CD8-positive, alpha-beta memory T cell (primary cell): ENCODE results near the gene DNAI4. TPM values are rescaled to one million over a fixed set of nuclear protein-coding genes. Genes with fewer than 3 reads are reported as not detected.
"Not testable (repeated sequence)": the region's sequence is repeated elsewhere in the genome, so short reads cannot be mapped to it uniquely, and the experiment has no call there.

Source experiments
- CTCF ChIA-PET: fragments of 350-600 bp; sonication (Branson Sonifier 250); formaldehyde crosslinking; loops from one replicate; lab custom pipeline; 2021; ENCODE audit warnings: antibody characterized with exemption; lab: Charles Lee
- POLR2A ChIA-PET: fragments of 350-600 bp; sonication (Branson Sonifier 250); formaldehyde crosslinking; loops from one replicate; lab custom pipeline; 2021; ENCODE audit warnings: antibody characterized with exemption; lab: Charles Lee
- DNase-seq, 5 donors: peaks; one replicate each; pipeline versions ENCODE4 v3.0.0 to v3.0.0-alpha.2; 2020 to 2022; ENCODE audit warnings: mixed read lengths in 1 of 5
- H3K27ac ChIP-seq: one replicate; pipeline ENCODE4 v1.7.0; 2013; ENCODE audit warnings: low read depth, mild to moderate bottlenecking, low read length, moderate library complexity
- H3K27me3 ChIP-seq: 2 replicates; pipeline ENCODE4 v1.7.0; 2013; ENCODE audit warnings: low read length, mild to moderate bottlenecking; ENCODE audit not compliant: insufficient read depth, poor library complexity, severe bottlenecking
- H3K36me3 ChIP-seq: 2 replicates; pipeline ENCODE4 v1.7.0; 2013; ENCODE audit warnings: mild to moderate bottlenecking, low read length, moderate library complexity; ENCODE audit not compliant: insufficient read depth
- H3K4me1 ChIP-seq: 2 replicates; pipeline ENCODE4 v1.7.0; 2013; ENCODE audit warnings: mild to moderate bottlenecking, low read length, moderate library complexity; ENCODE audit not compliant: insufficient read depth
- H3K4me3 ChIP-seq: 2 replicates; pipeline ENCODE4 v1.7.0; 2013; ENCODE audit warnings: mild to moderate bottlenecking, low read length
- H3K9me3 ChIP-seq: 2 replicates; pipeline ENCODE4 v1.7.0; 2013; ENCODE audit warnings: mild to moderate bottlenecking, low read length
- H3K27ac Mint-ChIP-seq, 8 donors: one replicate each; pipeline ENCODE4 v1.8.0; 2020 to 2021; ENCODE audit warnings: mixed read lengths in 8 of 8, mild to moderate bottlenecking in 6 of 8, inconsistent platforms in 3 of 8, moderate library complexity in 3 of 8
- H3K27me3 Mint-ChIP-seq, 2 donors: one replicate each; pipeline ENCODE4 v1.8.0; 2020 to 2021; ENCODE audit warnings: mixed read lengths in 2 of 2, mild to moderate bottlenecking in 1 of 2, moderate library complexity in 1 of 2
- H3K36me3 Mint-ChIP-seq, 3 donors: one replicate each; pipeline ENCODE4 v1.8.0; 2020 to 2021; ENCODE audit warnings: mixed read lengths in 3 of 3, inconsistent platforms in 1 of 3, mild to moderate bottlenecking in 1 of 3
- H3K4me1 Mint-ChIP-seq, 3 donors: one replicate each; pipeline ENCODE4 v1.8.0; 2020 to 2021; ENCODE audit warnings: mixed read lengths in 3 of 3, inconsistent platforms in 1 of 3, mild to moderate bottlenecking in 1 of 3
- H3K4me3 Mint-ChIP-seq, 7 donors: one replicate each; pipeline ENCODE4 v1.8.0; 2020 to 2021; ENCODE audit warnings: mixed read lengths in 7 of 7, mild to moderate bottlenecking in 6 of 7, moderate library complexity in 4 of 7, inconsistent platforms in 2 of 7
- H3K9me3 Mint-ChIP-seq, 5 donors: one replicate each; pipeline ENCODE4 v1.8.0; 2020 to 2022; ENCODE audit warnings: mixed read lengths in 5 of 5, mild to moderate bottlenecking in 3 of 5, moderate library complexity in 2 of 5, inconsistent platforms in 1 of 5
- polyA plus RNA-seq: library from polyadenylated mRNA; unstranded; fragments of 300-500 nt; fragmentation: Illumina TruSeq; gene quantifications from one replicate; pipeline ENCODE4 v1.2.3, GENCODE V29; 2021
- total RNA-seq, 2 experiments: library from RNA; stranded (reverse); gene quantifications; one replicate each; pipeline ENCODE4 v1.2.3, GENCODE V29; 2021

DNAI4 gene
- total and polyA plus RNA-seq, 3 experiments from 2014 or later: 0.77 to 1.8 (median 0.86) TPM

DNA sequence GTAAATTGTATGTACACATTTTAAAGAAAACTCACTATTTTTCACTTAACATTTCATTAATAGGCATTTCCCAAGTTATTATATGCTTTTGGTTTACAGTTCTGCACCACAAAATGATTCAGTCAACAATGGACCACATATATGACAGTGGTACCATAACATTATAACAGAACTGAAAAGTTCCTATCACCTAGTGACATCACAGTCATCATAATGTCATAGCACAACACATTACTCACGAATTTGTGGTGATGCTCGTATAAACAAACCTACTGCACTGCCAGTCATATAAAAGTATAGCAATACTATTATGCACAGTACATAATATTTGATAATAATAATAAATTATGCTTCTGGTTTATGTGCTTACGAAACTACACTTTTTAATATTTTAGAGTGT lies 30.9 kb downstream of the DNAI4 start:
- H3K27ac Mint-ChIP-seq: no peak overlapping the region
- POLR2A ChIA-PET: no interaction called here
- no peaks in the 10 kb centered on the region for H3K4me1 Mint-ChIP-seq
- Histone ChIP-seq H3K4me1 (no peaks in the 10 kb centered on the region), H3K9me3 (no peaks in the 10 kb centered on the region), H3K27ac (no peak overlapping the region), H3K27me3 (no peaks in the 10 kb centered on the region), H3K36me3 (no peaks in the 10 kb centered on the region), H3K4me3 (no peak overlapping the region)
- H3K36me3 Mint-ChIP-seq: peaks cover 0 to 6% (median 0%) of the 10 kb centered on the region in 3 donors
- H3K9me3 Mint-ChIP-seq: no peaks in the 10 kb centered on the region
- no peak for DNase-seq
- no peak overlapping the region for H3K4me3 Mint-ChIP-seq
- peaks cover 2 to 6% of the 10 kb centered on the region in 2 donors for H3K27me3 Mint-ChIP-seq
- CTCF ChIA-PET: no interaction called here

DNA sequence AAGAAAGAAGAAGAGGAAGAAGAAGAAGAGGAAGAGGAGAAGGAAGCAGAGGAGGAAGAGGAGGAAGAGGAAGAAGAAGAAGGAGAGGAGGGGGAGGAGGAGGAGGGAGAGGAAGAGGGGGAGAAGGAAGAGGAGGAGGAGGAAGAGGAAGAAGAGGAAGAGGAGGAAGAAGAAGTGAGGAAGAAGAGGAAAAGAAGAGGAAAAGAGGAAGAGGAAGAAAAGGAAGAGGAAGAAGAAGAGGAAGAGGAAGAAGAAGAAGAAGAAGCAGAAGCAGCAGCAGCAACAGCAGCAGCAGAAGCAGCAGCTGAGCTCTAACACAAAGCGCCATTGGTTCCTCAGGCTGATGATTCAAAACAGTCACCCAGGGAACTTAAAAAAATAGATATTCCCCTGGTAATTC lies 34.0 kb downstream of the DNAI4 start:
- Mint-ChIP-seq H3K36me3 (peaks cover 0 to 10% (median 0%) of the 10 kb centered on the region in 3 donors), H3K27me3 (peaks cover 2 to 13% of the 10 kb centered on the region in 2 donors), H3K9me3 (no peaks in the 10 kb centered on the region), H3K27ac (no peak overlapping the region), H3K4me3 (no peak overlapping the region), H3K4me1 (no peaks in the 10 kb centered on the region)
- DNase-seq: no peak
- no peaks in the 10 kb centered on the region for H3K9me3 ChIP-seq
- no peaks in the 10 kb centered on the region for H3K4me1 ChIP-seq
- POLR2A ChIA-PET: no interaction called here
- CTCF ChIA-PET: no interaction called here
- H3K27me3 ChIP-seq: no peaks in the 10 kb centered on the region
- no peak overlapping the region for H3K4me3 ChIP-seq
- H3K36me3 ChIP-seq: no peaks in the 10 kb centered on the region
- H3K27ac ChIP-seq: no peak overlapping the region

DNA sequence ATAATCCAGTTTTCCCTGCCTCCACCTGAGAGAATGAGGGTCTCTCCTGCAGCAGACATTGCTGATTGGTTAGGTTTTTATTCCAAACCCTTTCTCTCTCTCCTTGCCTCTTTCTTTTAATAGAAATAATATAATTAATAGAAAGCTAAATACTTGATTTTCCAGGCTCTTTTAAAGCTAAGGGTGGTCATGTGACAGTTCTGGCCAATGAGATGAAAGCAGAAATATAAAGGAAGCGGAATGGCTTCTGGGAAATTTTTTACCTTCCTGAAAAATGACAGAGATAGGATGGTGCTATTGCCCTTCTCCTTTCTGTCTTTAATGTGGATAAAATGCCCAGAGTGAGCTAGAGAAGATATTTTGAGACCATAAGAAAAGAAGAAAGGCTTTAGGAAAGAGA lies 35.6 kb downstream of the DNAI4 start:
- H3K4me1 ChIP-seq: no peaks in the 10 kb centered on the region
- no peak overlapping the region for H3K4me3 ChIP-seq
- H3K9me3 ChIP-seq: no peaks in the 10 kb centered on the region
- Mint-ChIP-seq H3K36me3 (peaks cover 0 to 11% (median 0%) of the 10 kb centered on the region in 3 donors), H3K27me3 (peaks cover 2 to 13% of the 10 kb centered on the region in 2 donors), H3K4me1 (no peaks in the 10 kb centered on the region), H3K9me3 (no peaks in the 10 kb centered on the region), H3K27ac (no peak overlapping the region), H3K4me3 (no peak overlapping the region)
- CTCF ChIA-PET: no interaction called here
- DNase-seq: no peak
- POLR2A ChIA-PET: no interaction called here
- H3K36me3 ChIP-seq: no peaks in the 10 kb centered on the region
- no peak overlapping the region for H3K27ac ChIP-seq
- no peaks in the 10 kb centered on the region for H3K27me3 ChIP-seq

DNA sequence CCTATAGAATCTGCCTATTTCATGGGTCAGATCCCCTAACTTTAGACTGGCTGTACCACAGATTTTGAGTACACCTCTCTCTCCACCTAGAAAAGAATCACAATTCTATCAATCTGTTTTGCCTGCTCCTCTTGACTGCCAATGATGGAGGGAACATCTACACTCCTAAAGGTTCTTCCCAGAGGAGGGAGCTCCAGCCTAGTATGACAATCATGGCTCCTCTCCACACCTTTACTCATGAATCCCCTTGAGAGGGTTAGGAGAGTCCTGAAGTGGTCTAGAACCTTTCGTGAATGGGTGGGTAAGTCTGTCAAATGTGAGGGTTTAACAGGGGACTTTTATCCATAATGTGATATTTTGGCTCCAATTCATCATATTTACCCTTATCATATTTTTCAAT lies 48.0 kb downstream of the DNAI4 start:
- Histone ChIP-seq H3K4me3 (no peak overlapping the region), H3K4me1 (no peaks in the 10 kb centered on the region), H3K9me3 (no peaks in the 10 kb centered on the region), H3K36me3 (no peaks in the 10 kb centered on the region), H3K27me3 (no peaks in the 10 kb centered on the region), H3K27ac (no peak overlapping the region)
- Mint-ChIP-seq H3K27me3 (peaks cover 0 to 2% of the 10 kb centered on the region in 2 donors), H3K4me1 (no peaks in the 10 kb centered on the region), H3K27ac (no peak overlapping the region), H3K9me3 (peaks cover 8 to 23% (median 9%) of the 10 kb centered on the region in 5 donors), H3K4me3 (no peak overlapping the region), H3K36me3 (peaks cover 0 to 10% (median 0%) of the 10 kb centered on the region in 3 donors)
- POLR2A ChIA-PET: no interaction called here
- CTCF ChIA-PET: no interaction called here
- DNase-seq: no peak

DNA sequence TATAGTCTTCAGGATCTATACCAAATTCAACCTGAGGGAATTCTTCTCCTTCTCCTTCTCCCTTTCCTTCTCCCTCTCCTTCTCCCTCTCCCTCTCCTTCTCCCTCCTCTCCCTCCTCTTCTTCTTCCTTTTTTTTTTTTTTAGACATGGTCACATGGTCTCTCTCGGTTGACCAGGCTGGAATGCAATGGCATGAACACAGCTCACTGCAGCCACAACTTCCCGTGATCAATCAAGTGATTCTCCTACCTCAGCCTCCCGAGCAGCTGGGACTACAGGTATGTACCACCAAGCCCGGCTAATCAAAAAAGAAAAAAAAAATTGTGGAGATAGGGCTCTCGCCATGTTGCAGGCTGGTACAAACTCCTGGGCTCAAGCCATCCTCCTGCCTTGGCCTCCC lies 51.5 kb downstream of the DNAI4 start:
- H3K27ac ChIP-seq: no peak overlapping the region
- ChIA-PET CTCF (no interaction called here), POLR2A (no interaction called here)
- no peaks in the 10 kb centered on the region for H3K9me3 ChIP-seq
- Mint-ChIP-seq H3K4me3 (no peak overlapping the region), H3K36me3 (no peaks in the 10 kb centered on the region), H3K27ac (no peak overlapping the region), H3K27me3 (peaks cover 0 to 5% of the 10 kb centered on the region in 2 donors), H3K4me1 (no peaks in the 10 kb centered on the region), H3K9me3 (peaks cover 0 to 1% (median 0%) of the 10 kb centered on the region in 5 donors)
- H3K4me3 ChIP-seq: no peak overlapping the region
- H3K4me1 ChIP-seq: no peaks in the 10 kb centered on the region
- DNase-seq: no peak
- H3K27me3 ChIP-seq: no peaks in the 10 kb centered on the region
- no peaks in the 10 kb centered on the region for H3K36me3 ChIP-seq

DNA sequence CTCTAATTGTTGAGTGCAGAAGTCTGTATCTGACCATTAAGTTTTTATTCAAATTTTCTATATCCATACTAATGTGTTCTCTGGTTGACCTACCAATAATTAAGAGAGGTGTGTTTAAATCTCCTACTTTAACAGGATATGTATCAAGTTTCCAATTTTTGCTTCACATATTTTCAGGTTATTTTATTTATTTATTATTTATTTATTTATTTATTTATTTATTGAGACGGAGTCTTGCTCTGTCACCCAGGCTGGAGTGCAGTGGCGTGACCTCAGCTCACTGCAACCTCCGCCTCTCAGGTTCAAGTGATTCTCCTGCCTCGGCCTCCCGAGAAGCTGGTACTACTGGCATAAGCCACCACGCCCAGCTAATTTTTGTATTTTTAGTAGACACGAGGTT lies 52.6 kb downstream of the DNAI4 start:
- CTCF ChIA-PET: not testable (repeated sequence)

DNA sequence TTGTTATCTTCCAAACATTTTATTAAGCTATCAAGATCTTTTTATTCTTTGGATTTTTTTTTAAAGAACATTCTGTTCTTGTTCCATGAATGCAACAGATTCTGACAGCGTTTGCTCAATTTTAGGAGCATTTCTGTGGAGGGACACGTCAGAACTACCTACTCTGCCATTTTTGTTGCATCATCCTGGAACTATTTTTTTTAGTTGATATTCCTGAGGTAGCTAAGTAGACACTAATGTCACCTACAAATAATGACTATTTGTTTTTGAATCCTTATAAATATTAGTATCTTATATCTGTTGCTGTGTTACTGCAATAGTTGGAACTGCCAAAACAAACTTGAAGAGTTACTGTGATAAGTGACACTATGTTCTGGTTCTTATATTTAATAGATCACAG lies 57.2 kb downstream of the DNAI4 start:
- POLR2A ChIA-PET: no interaction called here

More for the DNA sequence above, 52.6 kb downstream of the DNAI4 start:
- H3K4me3 Mint-ChIP-seq, H3K36me3 ChIP-seq, H3K4me3 ChIP-seq, H3K9me3 ChIP-seq, H3K27ac ChIP-seq, POLR2A ChIA-PET, H3K4me1 Mint-ChIP-seq, H3K4me1 ChIP-seq, H3K36me3 Mint-ChIP-seq, H3K27me3 Mint-ChIP-seq, DNase-seq, H3K27me3 ChIP-seq, H3K27ac Mint-ChIP-seq, H3K9me3 Mint-ChIP-seq: not testable (repeated sequence)

DNA sequence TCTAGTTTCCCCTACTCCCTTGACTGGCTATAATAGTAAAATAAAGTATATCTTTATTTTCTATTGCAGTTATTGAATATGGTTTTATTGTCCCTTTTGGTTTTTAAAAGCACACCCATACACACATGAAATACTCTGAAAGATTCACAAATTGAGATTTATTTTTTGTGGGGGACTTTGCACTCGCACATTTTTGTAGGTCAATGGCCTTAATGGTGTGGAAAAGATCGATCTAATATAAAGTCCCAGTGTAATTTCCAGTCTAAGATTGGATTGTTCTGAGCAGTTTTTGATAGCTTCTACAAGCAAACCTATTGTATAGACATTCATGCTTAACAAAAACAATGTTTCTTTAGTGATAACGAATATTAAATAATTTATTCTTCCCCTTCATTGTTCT lies 64.1 kb downstream of the DNAI4 start:
- Histone ChIP-seq H3K36me3 (no peaks in the 10 kb centered on the region), H3K27ac (no peak overlapping the region), H3K4me1 (no peaks in the 10 kb centered on the region), H3K4me3 (no peak overlapping the region), H3K27me3 (no peaks in the 10 kb centered on the region), H3K9me3 (no peaks in the 10 kb centered on the region)
- H3K9me3 Mint-ChIP-seq: no peaks in the 10 kb centered on the region
- CTCF ChIA-PET: no interaction called here
- DNase-seq: no peak
- H3K4me3 Mint-ChIP-seq: no peak overlapping the region
- POLR2A ChIA-PET: no interaction called here
- peaks cover 0 to 6% (median 0%) of the 10 kb centered on the region in 3 donors for H3K36me3 Mint-ChIP-seq
- peaks cover 0 to 2% of the 10 kb centered on the region in 2 donors for H3K27me3 Mint-ChIP-seq
- no peak overlapping the region for H3K27ac Mint-ChIP-seq
- H3K4me1 Mint-ChIP-seq: no peaks in the 10 kb centered on the region

More for the DNA sequence above, 57.2 kb downstream of the DNAI4 start:
- Mint-ChIP-seq H3K27ac (no peak overlapping the region), H3K36me3 (no peaks in the 10 kb centered on the region), H3K4me1 (no peaks in the 10 kb centered on the region), H3K4me3 (no peak overlapping the region), H3K27me3 (peaks cover 0 to 7% of the 10 kb centered on the region in 2 donors), H3K9me3 (no peaks in the 10 kb centered on the region)
- Histone ChIP-seq H3K4me3 (no peak overlapping the region), H3K9me3 (no peaks in the 10 kb centered on the region), H3K36me3 (no peaks in the 10 kb centered on the region), H3K27ac (no peak overlapping the region), H3K4me1 (no peaks in the 10 kb centered on the region), H3K27me3 (no peaks in the 10 kb centered on the region)
- CTCF ChIA-PET: no interaction called here
- no peak for DNase-seq

DNA sequence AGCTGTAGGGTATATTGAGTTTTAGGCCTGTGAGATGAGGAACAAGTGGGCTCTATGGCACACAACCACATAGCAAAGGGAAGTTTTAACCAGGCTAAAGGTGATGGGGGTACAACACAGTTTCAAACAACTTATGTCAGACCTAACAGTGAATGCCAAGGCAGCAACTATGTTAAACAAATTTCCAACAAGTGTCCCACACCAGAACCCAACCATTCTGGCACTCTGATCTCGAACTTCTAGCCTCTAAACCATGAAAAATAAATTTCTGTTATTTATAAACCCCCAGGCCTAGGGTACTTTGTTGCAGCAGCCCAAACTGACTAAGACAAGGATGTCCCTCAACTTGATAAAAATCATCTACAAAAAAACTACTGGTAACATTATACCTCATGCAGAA lies 71.3 kb downstream of the DNAI4 start:
- peak overlapping the region in 1 of 8 donors; percentile 53 for H3K27ac Mint-ChIP-seq
- H3K4me3 Mint-ChIP-seq: no peak overlapping the region
- Histone ChIP-seq H3K27me3 (no peaks in the 10 kb centered on the region), H3K36me3 (no peaks in the 10 kb centered on the region), H3K27ac (no peak overlapping the region), H3K4me3 (no peak overlapping the region), H3K9me3 (no peaks in the 10 kb centered on the region), H3K4me1 (no peaks in the 10 kb centered on the region)
- ChIA-PET POLR2A (no interaction called here), CTCF (no interaction called here)
- peaks cover 4 to 7% of the 10 kb centered on the region in 2 donors for H3K27me3 Mint-ChIP-seq
- H3K36me3 Mint-ChIP-seq: peaks cover 0 to 31% (median 4%) of the 10 kb centered on the region in 3 donors
- no peak for DNase-seq
- no peaks in the 10 kb centered on the region for H3K4me1 Mint-ChIP-seq
- peaks cover 0 to 11% (median 7%) of the 10 kb centered on the region in 5 donors for H3K9me3 Mint-ChIP-seq
